D721Med (cell line): ENCODE results near the gene C5AR2.
"Not testable (repeated sequence)": the region's sequence is repeated elsewhere in the genome, so short reads cannot be mapped to it uniquely, and the experiment has no call there.

Experiments used
- DNase-seq: peaks from one replicate; pipeline ENCODE4 v3.0.0; 2011; ENCODE audit warnings: low spot score; ENCODE audit not compliant: insufficient read length
- FAIRE-seq: peaks from 2 replicates; lab custom pipeline; 2011; peaks lifted over from hg19 to GRCh38; lab: Jason Lieb, UNC
- TF ChIP-seq, protein P1 (sequence below): IDR thresholded peaks from 2 replicates; pipeline ENCODE4 v1.5.1; 2012; ENCODE audit warnings: mild to moderate bottlenecking, control low read depth; ENCODE audit not compliant: insufficient read depth; ENCODE audit errors: missing control alignments

C5AR2 gene

DNA sequence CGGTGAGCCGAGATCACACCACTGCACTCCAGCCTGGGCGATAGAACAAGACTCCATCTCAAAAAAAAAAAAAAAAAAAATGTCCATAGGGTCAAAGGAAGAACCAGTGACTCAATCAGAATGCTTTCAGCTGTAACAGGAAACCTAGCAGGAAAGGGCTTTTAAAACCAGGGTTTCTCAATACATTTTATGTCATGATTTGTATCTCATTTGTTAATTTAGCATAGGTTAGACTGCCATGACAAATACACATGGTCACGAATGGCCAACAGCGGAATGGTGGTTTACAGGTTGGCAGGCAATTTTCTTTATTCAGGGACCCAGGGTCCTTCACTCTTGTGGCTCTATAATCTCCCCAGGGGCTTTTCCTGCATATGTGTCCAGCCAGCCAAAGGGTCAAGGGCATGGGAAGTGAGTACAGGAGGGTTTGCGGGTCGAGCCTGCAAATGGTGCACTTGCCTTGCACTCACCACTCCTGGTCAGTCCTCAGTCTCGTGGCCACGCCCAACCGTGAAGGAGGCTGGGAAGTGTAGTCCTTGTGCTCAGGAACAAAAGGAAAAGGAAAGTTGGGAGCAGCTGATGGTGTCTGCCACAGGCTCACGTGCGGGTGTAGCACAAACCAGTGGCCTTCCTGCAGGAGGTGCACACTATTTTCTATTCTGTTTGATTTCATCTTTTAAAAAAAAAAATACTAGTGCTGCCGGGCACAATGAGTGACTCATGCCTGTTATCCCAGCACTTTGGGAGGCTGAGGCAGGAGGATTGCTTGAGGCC is 32.0 kb downstream of the C5AR2 start:
- DNase-seq (no peak), FAIRE-seq (no peak)
- TF ChIP-seq, protein P1, sequence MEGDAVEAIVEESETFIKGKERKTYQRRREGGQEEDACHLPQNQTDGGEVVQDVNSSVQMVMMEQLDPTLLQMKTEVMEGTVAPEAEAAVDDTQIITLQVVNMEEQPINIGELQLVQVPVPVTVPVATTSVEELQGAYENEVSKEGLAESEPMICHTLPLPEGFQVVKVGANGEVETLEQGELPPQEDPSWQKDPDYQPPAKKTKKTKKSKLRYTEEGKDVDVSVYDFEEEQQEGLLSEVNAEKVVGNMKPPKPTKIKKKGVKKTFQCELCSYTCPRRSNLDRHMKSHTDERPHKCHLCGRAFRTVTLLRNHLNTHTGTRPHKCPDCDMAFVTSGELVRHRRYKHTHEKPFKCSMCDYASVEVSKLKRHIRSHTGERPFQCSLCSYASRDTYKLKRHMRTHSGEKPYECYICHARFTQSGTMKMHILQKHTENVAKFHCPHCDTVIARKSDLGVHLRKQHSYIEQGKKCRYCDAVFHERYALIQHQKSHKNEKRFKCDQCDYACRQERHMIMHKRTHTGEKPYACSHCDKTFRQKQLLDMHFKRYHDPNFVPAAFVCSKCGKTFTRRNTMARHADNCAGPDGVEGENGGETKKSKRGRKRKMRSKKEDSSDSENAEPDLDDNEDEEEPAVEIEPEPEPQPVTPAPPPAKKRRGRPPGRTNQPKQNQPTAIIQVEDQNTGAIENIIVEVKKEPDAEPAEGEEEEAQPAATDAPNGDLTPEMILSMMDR = no peak

DNA sequence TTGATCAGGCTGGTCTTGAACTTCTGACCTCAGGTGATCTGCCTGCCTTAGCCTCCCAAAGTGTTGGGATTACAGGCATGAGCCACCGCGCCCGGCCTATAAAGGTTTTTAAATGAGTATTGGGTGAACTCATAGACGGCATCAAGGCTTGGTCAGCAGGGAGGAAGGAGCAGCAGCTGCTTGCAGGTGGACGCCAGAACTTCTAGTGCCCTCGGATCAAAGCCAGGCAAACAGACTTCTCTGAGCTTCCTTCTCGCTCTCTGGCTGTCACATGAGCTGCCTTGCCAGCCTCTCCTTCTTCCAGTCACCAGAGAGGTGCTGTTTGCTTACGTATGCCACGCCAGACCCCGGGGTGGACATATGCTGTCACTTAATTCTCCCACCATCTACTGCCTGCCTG is 33.5 kb downstream of the C5AR2 start:
- not testable (repeated sequence) for DNase-seq

DNA sequence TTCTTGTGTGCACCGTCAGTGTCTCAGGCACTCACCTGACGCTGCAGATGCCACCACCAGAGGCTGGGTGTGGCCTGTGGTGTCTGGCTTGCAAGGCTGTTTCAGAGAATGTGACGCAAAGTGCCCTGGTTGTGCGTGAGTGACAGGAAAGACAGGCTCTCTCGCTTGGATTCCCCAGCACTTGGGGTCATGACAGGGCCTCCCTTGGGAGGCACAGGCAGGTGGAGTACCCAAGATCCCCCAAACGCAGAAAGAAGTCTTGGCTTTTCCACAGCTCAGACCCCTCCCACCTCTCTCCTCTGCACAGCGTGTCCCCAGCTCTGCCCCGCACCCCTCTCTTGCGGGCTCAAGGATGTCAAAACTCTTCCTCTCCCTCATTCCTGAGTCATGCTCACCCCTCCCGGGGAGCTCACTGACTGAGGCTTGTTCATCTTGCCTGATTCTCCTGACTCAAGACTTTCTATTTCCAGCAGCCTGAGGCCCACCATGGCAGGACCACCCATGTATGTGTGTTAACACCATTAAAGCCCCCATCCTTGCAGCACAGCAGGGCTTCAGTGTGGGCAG is 38.2 kb downstream of the C5AR2 start:
- FAIRE-seq = no peak
- TF ChIP-seq, protein P1 = no peak
- DNase-seq = no peak

More for the DNA sequence above, 33.5 kb downstream of the C5AR2 start:
- not testable (repeated sequence) for FAIRE-seq

DNA sequence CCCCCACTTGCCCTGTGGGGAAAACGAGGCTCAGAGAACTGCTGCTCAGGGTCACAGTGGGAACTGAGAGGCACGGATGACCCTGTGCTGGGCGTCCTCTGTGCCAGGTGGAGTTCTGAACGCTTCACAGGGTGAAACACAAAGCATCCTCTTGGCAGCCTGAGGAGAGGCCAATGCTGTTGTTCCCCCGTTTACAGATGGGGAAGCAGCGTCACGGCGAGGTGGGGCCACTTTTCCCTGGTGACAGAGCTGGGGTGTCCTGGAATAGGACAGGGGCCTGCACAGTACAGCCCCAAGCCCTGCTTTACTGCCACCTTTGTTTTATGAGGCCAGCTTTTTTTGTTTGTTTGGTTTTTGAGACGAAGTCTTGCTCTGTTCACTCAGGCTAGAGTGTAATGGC is 39.3 kb downstream of the C5AR2 start:
- TF ChIP-seq, protein P1 = no peak
- DNase-seq (no peak), FAIRE-seq (no peak)

DNA sequence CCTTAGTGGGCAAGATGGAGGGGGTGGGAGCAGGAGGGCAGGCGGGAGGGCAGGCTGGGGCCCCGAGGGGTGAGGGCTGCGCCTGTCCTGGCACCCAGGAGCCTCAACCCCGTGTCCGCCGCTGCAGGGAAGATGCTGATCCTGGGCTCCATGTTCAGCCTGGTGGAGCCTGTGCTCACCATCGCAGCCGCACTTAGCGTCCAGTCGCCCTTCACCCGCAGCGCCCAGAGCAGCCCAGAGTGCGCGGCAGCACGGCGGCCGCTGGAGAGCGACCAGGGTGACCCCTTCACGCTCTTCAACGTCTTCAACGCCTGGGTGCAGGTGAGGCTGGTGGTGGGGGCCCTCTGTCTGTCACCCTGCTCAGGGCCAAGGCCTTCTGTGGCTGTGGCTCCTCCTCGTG is 40.6 kb downstream of the C5AR2 start:
- TF ChIP-seq, protein P1 = no peak
- DNase-seq = peak; percentile 8
- no peak for FAIRE-seq

DNA sequence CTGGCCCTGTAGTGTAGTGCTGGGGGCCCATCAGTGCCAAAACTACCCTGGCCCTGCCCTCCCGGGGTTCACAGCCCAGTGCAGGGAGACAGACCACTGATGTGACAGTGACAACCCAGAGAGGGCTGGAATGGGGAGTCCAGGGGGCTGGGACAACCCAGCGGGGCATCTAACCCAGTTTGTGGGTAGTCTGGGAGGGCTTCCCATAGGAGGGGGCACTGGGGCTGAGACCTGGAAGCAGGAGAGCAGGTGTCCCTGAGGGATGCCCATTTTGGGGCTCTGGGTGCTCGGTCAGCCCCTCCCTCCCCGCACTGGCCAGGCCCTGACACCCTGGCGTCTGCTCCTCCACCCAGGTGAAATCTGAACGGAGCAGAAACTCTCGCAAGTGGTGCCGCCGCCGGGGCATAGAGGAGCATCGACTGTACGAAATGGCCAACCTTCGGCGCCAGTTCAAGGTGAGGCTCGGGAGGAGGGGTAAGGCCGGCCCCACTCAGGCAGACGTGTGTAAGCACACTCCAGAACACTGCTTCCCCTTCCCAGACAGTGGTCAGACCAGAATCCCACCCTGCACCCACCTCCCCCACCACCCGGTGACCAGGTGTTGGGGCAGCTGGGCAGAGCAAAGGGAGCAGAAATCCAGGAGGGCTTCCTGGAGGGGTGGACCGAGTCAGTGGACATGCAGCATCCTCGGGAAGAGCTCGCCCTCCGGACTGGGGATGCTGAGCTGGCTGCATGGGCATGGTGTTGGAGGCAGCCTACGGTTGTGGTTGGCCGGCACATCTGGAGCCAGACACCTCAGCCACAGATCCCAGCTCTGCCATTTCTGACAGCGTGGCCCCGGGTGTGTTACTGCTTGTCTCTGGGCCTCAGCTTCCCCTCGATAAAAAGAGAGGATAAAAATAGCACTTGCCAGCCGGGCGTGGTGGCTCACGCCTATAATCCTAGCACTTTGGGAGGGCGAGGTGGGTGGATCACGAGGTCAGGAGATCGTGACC is 41.6 kb downstream of the C5AR2 start:
- no peak for FAIRE-seq

More for the DNA sequence above, 41.6 kb downstream of the C5AR2 start:
- peak; percentile 9 for DNase-seq
- TF ChIP-seq, protein P1 = no peak
